Breast epithelium (tissue), 4 donors: ENCODE data around the gene AFG3L2. TPM values are rescaled to one million over a fixed set of nuclear protein-coding genes. Genes with fewer than 3 reads are reported as not detected.

Experiments used
- DNase-seq, 2 donors: peaks; one replicate each; pipeline ENCODE4 v3.0.0-alpha.2; 2019; ENCODE audit warnings: low spot score in 2 of 2
- H3K27ac ChIP-seq, 2 donors: fragments of 200-600 bp; sonication (generic) in 1 of 2; one replicate each; pipeline ENCODE4 v1.5.1; 2016 to 2019; ENCODE audit warnings: mild to moderate bottlenecking in 1 of 2
- H3K27me3 ChIP-seq, 2 donors: fragments of 200-600 bp; sonication (generic) in 1 of 2; one replicate each; pipeline versions ENCODE4 v1.5.1 to v1.6.0; 2017 to 2019; ENCODE audit warnings: control low read depth in 1 of 2, mild to moderate bottlenecking in 1 of 2
- H3K36me3 ChIP-seq: fragments of 200-600 bp; one replicate; pipeline ENCODE4 v1.5.1; 2019
- H3K4me1 ChIP-seq, 2 donors: fragments of 200-600 bp; sonication (generic); one replicate each; pipeline ENCODE4 v1.5.1; 2016 to 2019; ENCODE audit warnings: control low read depth in 1 of 2
- H3K4me3 ChIP-seq, 3 donors: fragments of 200-600 bp; sonication (generic); 1 replicate in 2 of 3; 2 replicates in 1 of 3; pipeline ENCODE4 v1.5.1; 2016 to 2019; ENCODE audit warnings: mild to moderate bottlenecking in 3 of 3, moderate library complexity in 2 of 3
- H3K9me3 ChIP-seq, 2 donors: fragments of 200-600 bp; sonication (generic) in 1 of 2; one replicate each; pipeline ENCODE4 v1.5.1; 2016 to 2019; ENCODE audit warnings: control low read depth in 1 of 2
- CTCF ChIP-seq, 3 donors: fragments of 450-650 bp; IDR thresholded peaks; one replicate each; pipeline ENCODE4 v1.5.1; 2016 to 2017; ENCODE audit warnings: antibody characterized with exemption in 3 of 3, mild to moderate bottlenecking in 3 of 3, moderate library complexity in 3 of 3
- POLR2A ChIP-seq: fragments of 450-650 bp; IDR thresholded peaks from one replicate; pipeline ENCODE4 v1.6.1; 2016; ENCODE audit warnings: antibody characterized with exemption, mild to moderate bottlenecking, moderate library complexity
- POLR2AphosphoS5 ChIP-seq, 3 donors: sonication (generic); formaldehyde crosslinking; IDR thresholded peaks; one replicate each; pipeline ENCODE4 v1.6.1; 2017; ENCODE audit warnings: antibody characterized with exemption in 3 of 3
- intact Hi-C: fragments of 100-400 bp; cut with DNase I; formaldehyde crosslinking; loops from one replicate; pipeline ENCODE4 v1.15.1; 2023; ENCODE audit warnings: low total_unique reads
- total RNA-seq, 3 donors: library from RNA; depleted of rRNA; stranded (reverse); fragments of >200 nt; gene quantifications; one replicate each; pipeline ENCODE4 v1.1.0, GENCODE V29; 2016

AFG3L2 gene
- total RNA-seq, 3 donors from 2014 or later, result 37.0 to 43.5 (median 42.7) TPM

DNA sequence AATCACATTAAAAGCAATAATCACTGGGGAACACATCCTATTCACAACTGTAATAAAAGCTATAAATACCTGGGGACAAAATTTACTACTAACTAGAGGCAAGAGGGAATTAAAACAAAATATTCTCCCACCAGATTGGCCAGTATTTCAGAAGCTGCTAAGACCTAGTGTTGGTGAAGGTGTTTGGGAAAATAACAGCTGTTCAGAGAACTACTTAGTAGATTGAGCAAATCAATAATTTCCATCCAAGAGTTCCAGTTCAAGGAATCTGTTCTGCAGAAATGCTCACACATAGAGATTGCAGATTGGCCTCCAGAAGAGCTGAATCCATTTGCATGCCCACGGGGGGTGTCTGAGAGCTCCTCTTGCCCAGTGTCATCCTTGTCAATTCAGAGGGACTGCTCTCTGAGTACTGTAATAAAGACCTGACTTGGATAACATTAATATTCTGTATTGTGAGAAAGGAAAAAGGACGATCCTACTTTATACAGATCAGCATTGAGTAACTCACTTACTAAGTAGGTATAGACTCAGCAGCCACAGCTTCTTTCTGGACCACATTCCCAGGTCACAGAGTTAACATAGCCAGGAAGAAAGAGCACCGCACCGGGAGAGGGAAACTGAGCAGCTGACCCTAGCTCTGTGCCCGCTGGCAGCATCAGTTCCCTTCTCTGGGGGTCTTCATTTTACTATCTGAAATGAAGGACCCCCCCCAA is 63.3 kb downstream of the AFG3L2 start:
- no peaks in the 10 kb centered on the region for H3K36me3 ChIP-seq
- DNase-seq, result no peak
- TF ChIP-seq POLR2AphosphoS5 (IDR thresholded peaks at IDR 0.05) (no peak), CTCF (IDR thresholded peaks at IDR 0.05) (no peak), POLR2A (no peak)
- H3K27me3 ChIP-seq, result no peaks in the 10 kb centered on the region
- no peak overlapping the region for H3K27ac ChIP-seq
- no peaks in the 10 kb centered on the region for H3K4me1 ChIP-seq
- H3K9me3 ChIP-seq, result peaks cover 0 to 8% of the 10 kb centered on the region in 2 donors
- intact Hi-C loops, result no loop called here
- no peak overlapping the region for H3K4me3 ChIP-seq

- H3K4me3 ChIP-seq, result no peak overlapping the region
- TF ChIP-seq POLR2AphosphoS5 (IDR thresholded peaks at IDR 0.05) (no peak), CTCF (IDR thresholded peaks at IDR 0.05) (no peak), POLR2A (no peak)
- H3K27me3 ChIP-seq, result no peaks in the 10 kb centered on the region
- H3K27ac ChIP-seq, result no peak overlapping the region
- intact Hi-C loops, result no loop called here
- H3K4me1 ChIP-seq, result no peaks in the 10 kb centered on the region
- H3K9me3 ChIP-seq, result peaks cover 0 to 8% of the 10 kb centered on the region in 2 donors
- no peak for DNase-seq
- no peaks in the 10 kb centered on the region for H3K36me3 ChIP-seq
Measured at GRCh38 chr18:12312976-12313375, 64.1 kb downstream of the AFG3L2 start.

- H3K36me3 ChIP-seq, result no peaks in the 10 kb centered on the region
- H3K4me1 ChIP-seq, result no peaks in the 10 kb centered on the region
- DNase-seq, result no peak
- intact Hi-C loops, result no loop called here
- H3K9me3 ChIP-seq, result peaks cover 0 to 8% of the 10 kb centered on the region in 2 donors
- H3K4me3 ChIP-seq, result no peak overlapping the region
- TF ChIP-seq CTCF (IDR thresholded peaks at IDR 0.05) (no peak), POLR2AphosphoS5 (IDR thresholded peaks at IDR 0.05) (no peak), POLR2A (no peak)
- no peak overlapping the region for H3K27ac ChIP-seq
- no peaks in the 10 kb centered on the region for H3K27me3 ChIP-seq
Measured at GRCh38 chr18:12310762-12311161, 66.3 kb downstream of the AFG3L2 start.

DNA sequence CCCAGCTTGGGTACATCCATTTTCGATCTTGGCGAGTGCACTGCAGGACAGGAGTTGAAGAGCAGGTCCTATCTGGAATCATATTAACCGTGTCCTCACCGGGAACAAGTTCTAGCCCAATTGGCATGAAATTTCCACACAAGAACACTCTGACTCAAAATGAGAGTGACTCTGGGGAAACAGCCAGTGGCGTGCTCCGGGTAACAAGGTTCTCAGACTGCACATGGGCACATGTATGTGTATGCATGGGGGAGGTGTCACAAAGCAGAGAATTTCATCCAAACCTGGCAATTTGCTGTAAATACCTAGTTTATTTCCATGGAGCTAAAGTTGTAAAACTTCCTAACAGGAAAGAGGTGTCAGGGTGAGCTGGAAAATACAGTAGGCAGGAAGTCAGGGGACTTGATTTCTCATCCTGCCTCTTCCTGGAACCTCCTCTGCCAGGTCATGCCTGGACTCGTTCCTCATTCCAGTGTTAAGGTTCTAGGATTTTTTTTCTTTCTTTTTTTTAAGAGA is 67.3 kb downstream of the AFG3L2 start:
- Histone ChIP-seq H3K27me3 (no peaks in the 10 kb centered on the region), H3K9me3 (peaks cover 0 to 8% of the 10 kb centered on the region in 2 donors), H3K4me1 (no peaks in the 10 kb centered on the region), H3K27ac (peak overlapping the region; percentile 33 to 99), H3K36me3 (no peaks in the 10 kb centered on the region), H3K4me3 (peak overlapping the region; percentile 69 to 96 (median 79))
- intact Hi-C loops, result no loop called here
- no peak for TF ChIP-seq CTCF (IDR thresholded peaks at IDR 0.05)
- TF ChIP-seq POLR2AphosphoS5 (IDR thresholded peaks at IDR 0.05), result no peak
- TF ChIP-seq POLR2A, result no peak
- no peak for DNase-seq

DNA sequence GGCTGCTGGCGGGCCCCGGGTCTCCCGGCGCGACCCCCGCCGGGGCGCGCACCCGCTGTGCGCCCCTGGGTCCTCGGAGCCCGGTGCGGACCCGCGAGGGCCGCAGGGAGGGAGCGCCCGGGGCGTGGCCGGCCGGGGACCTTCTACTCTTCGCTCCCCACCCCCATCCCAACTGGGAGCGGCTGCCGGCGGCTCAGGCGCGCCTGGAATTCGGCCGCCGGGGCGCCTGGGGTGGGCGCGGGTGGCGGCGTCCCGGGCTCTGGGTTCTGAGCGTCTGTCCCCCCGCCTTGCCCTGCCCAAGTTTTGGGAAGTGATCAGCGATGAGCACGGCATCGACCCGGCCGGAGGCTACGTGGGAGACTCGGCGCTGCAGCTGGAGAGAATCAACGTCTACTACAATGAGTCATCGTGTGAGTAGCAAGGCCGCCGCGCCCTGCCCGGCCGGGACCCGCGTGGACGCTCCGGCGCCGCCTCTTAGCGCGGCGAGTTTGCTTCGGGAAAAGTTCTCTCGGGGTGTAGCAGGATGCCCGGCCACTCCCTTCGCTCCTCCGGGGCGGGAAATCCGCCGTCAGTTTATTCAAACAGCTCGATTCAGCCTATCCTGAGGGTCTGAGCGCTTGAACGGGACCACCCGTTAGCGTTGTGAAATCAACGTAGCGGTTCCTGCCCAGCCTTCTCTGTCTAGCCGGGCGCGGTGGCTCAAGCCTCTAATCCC is 68.5 kb downstream of the AFG3L2 start:
- Histone ChIP-seq H3K9me3 (peaks cover 0 to 8% of the 10 kb centered on the region in 2 donors), H3K27ac (peak overlapping the region; percentile 87 to 99), H3K36me3 (no peaks in the 10 kb centered on the region), H3K27me3 (no peaks in the 10 kb centered on the region), H3K4me3 (peak overlapping the region; percentile 69 to 96 (median 79)), H3K4me1 (no peaks in the 10 kb centered on the region)
- intact Hi-C loops, result no loop called here
- peak; percentile 68 to 73 for DNase-seq
- TF ChIP-seq CTCF (IDR thresholded peaks at IDR 0.05), result no peak
- peak; percentile 59 to 80 (median 65) for TF ChIP-seq POLR2AphosphoS5 (IDR thresholded peaks at IDR 0.05)
- peak; percentile 33 for TF ChIP-seq POLR2A
